PC-3 (cell line): ENCODE measurements around the gene SYT1.

Source experiments
- EZH2phosphoT487 ChIP-seq: fragments of 300-600 bp; sonication (generic); IDR thresholded peaks from 2 replicates; pipeline ENCODE4 v1.6.1; 2018; ENCODE audit warnings: mild to moderate bottlenecking, antibody characterized with exemption, low read length, borderline replicate concordance
- TF ChIP-seq, protein P1 (sequence below): fragments of 300-600 bp; sonication (generic); conservative IDR thresholded peaks from 2 replicates; pipeline ENCODE4 v1.5.1; 2017; ENCODE audit warnings: antibody characterized with exemption, low read depth, mild to moderate bottlenecking, low read length

DNA sequence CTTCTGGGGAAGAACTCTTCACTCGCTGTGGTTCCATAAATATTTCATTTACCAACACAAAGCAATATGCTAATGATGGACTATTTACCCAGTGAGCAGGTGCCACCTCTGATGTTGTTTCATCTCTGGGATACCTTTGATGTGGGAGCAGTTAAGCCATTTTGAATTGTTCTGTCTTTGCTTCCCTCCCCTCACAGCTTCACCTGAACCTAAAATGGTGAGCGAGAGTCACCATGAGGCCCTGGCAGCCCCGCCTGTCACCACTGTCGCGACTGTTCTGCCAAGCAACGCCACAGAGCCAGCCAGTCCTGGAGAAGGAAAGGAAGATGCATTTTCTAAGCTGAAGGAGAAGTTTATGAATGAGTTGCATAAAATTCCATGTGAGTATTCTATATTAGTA lies 352.7 kb downstream of the SYT1 start:
- TF ChIP-seq, protein P1, sequence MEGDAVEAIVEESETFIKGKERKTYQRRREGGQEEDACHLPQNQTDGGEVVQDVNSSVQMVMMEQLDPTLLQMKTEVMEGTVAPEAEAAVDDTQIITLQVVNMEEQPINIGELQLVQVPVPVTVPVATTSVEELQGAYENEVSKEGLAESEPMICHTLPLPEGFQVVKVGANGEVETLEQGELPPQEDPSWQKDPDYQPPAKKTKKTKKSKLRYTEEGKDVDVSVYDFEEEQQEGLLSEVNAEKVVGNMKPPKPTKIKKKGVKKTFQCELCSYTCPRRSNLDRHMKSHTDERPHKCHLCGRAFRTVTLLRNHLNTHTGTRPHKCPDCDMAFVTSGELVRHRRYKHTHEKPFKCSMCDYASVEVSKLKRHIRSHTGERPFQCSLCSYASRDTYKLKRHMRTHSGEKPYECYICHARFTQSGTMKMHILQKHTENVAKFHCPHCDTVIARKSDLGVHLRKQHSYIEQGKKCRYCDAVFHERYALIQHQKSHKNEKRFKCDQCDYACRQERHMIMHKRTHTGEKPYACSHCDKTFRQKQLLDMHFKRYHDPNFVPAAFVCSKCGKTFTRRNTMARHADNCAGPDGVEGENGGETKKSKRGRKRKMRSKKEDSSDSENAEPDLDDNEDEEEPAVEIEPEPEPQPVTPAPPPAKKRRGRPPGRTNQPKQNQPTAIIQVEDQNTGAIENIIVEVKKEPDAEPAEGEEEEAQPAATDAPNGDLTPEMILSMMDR = no peak
- TF ChIP-seq EZH2phosphoT487 = no peak
